HUDEP-2 (cell line): ENCODE results near the gene ARID5A.

ENCODE experiments used
- DNase-seq, 76 experiments: peaks; one replicate each; lab custom pipeline; 2025; ENCODE audit not compliant: unreplicated experiment in 76 of 76; lab: John Stamatoyannopoulos, UW

Gene ARID5A

DNA sequence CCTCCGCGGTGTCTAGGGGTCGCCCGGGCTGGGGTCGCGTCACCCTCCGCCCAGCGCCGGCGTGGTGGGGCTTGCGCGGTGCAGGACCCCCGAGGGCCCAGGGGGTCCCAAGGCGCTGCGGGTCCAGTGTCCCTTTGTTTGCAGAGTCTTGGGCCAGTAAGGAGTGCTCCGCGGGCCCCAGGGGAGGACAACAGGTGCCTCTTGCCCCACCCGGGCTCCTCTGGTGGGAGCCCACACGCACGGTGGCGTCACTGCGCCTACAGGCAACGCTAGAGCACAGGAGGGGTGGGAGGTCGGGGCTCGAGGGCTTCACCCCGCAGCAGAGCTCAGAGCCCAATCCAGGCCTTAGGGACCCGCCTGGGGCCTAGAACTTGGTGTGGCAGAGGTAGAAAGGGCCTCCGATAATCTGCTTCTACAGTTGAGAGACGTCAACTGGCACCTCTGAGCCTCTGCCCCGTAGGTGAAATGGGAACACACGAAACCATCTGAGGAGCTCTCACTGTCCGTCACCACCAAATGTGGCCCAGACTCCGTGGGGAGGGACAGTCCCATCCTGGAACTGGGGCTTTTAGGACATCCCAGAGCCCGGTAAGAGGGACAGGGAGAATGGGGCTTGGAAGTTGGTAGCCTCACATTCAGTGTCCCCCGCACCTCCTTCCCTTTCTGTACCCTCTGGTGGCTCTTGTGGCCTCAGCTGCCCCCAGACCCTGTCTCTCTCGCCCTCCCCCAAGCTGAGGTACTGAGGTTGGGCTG, 1.4 kb downstream of the ARID5A start:
- DNase-seq: no peak

- peak in 2 of 76 experiments; percentile 5 for DNase-seq
Measured at GRCh38 chr2:96538487-96539214, 2.1 kb downstream of the ARID5A start.

- no peak for DNase-seq
Measured at GRCh38 chr2:96539215-96539920, 2.8 kb downstream of the ARID5A start.

GRCh38 chr2:96540136-96540535, 3.6 kb downstream of the ARID5A start:
- no peak for DNase-seq

DNA sequence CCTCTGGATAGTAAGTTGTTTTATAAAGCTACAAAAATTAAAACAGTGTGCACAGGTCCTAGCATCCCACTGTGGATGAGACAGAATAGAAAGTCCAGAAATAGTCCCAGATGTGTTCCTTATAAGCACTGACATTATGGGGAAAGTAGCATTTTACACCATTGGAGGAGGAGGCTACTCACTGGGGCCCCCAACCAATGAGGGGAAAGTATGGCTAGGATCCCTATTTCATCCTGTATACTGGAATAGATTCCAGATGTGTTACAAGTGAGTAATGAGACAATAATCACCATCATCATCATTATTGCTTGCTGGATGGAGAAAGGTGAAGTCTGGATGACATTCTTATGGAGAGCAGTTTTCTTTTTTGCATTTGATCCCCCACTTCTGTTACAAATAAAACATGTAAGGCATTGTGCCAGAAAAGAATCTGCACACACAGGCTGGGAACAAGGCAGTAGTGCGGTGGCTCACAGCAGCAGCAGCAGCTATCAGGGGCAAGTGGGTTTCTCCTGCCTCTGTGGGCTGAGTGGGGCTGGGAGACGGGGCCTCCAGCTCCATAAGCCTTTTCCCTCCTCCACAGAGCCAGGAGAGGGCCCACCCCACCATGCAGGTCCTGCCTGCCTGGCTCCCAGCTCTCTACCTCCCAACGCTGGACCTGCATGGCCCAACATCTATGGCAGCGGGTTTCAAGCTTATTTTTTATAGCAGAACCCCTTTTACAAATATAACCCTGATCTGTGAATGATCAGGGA, 5.0 kb downstream of the ARID5A start:
- no peak for DNase-seq

GRCh38 chr2:96542357-96542977, 5.9 kb downstream of the ARID5A start:
- DNase-seq: no peak

DNA sequence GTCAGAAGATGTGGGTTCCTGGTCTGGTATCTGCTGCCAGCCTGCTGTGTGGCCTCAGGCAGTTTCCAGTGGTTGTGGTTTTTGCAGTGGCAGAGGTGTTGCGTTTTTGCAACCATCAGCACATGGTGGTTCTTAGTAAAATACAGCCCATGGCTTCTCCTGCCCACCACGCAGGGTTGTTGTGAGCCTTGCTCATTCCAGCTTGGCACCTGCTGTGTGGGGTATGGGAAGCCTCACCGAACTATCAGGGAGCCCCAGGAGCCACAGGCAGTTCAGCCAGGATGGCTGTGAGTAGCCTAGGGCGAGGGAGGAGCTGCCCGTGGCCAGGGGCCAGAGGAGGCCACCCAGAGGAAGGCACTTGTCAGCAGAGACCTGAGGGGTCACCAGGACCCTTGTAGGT, 9.8 kb downstream of the ARID5A start:
- DNase-seq: no peak

DNA sequence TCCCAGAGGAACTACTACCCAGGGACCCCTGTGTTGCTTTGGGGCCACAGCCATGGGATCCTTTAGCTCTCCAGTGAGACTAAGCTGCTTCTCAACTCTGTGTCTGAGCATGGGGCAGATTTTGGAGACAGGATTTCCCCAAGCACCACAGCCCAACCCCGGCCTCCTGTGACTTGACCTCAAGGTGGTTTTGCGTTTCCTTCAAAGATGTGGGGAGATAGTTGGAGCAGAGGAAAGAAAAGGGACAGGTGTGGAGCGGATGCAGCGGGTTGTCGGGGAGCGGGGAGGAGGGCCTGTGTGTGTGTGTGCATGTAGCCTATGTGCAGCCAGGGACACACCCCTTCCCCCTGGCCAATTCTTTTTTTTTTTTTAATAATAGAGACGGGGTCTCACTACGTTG, 10.2 kb downstream of the ARID5A start:
- no peak for DNase-seq

GRCh38 chr2:96547203-96547641, 10.7 kb downstream of the ARID5A start:
- DNase-seq: no peak

GRCh38 chr2:96547731-96548171, 11.2 kb downstream of the ARID5A start:
- DNase-seq: no peak

DNA sequence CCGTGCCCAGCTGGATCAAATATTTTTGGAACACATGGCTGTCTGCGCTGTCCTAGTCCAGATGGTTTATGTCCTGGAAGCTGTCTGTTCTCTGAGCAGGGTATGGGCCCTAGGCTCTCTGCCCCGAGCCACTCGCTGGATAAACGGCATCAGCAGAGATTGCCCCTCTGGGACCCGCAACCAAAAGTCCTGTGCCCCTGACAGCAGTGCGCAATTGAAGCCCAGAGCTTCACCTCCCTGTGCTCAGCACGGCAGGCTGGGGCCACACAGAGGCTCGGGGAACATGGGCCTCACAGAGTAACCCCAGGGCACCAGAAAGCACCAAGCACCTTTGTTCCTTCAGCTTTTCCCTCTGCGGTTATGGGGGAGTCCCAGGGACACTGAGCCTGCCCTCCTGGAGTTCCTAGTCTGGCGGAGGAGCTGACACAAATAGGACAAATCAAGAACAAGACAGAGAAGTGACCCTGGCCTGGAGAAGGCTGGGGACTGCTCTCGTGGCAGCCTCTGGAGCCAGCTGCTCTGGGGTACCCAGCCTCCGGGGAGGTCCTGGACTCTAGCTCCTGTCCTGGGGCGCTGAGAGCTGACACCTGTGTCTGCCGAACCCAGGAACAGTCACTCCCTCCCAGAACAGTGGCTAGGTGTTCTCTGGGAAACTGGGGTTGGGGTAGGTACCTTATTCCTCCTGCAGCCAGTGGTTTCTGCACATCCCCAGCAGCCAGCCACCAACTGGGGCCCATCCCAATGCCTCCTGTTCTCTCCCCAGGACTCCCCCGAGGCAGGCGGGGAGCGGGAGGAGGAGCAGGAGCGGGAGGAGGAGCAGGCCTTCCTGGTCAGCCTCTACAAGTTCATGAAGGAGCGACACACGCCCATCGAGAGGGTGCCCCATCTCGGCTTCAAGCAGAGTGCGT, 12.3 kb downstream of the ARID5A start:
- DNase-seq: no peak

GRCh38 chr2:96549466-96549785, 12.9 kb downstream of the ARID5A start:
- DNase-seq: no peak

GRCh38 chr2:96549967-96550786, 13.6 kb downstream of the ARID5A start:
- DNase-seq: peak in 10 of 76 experiments; percentile 2 to 54 (median 13)

GRCh38 chr2:96550787-96551604, 14.4 kb downstream of the ARID5A start:
- no peak for DNase-seq

- no peak for DNase-seq
Measured at GRCh38 chr2:96551605-96552314, 15.2 kb downstream of the ARID5A start.

GRCh38 chr2:96552315-96553175, 16.0 kb downstream of the ARID5A start:
- DNase-seq: no peak
